Duodenal mucosa (tissue), 2 donors: ENCODE measurements around the gene PPM1A.

Experiments
- H3K27ac ChIP-seq: one replicate; pipeline ENCODE4 v1.7.0; 2013; ENCODE audit warnings: low read depth, low read length
- H3K27me3 ChIP-seq, 2 donors: one replicate each; pipeline ENCODE4 v1.7.0; 2013; ENCODE audit warnings: low read length in 2 of 2, control low read depth in 1 of 2; ENCODE audit not compliant: insufficient read depth in 2 of 2, control insufficient read depth in 1 of 2
- H3K36me3 ChIP-seq, 2 donors: one replicate each; pipeline ENCODE4 v1.7.0; 2013; ENCODE audit warnings: low read length in 2 of 2, control low read depth in 1 of 2; ENCODE audit not compliant: insufficient read depth in 2 of 2, control insufficient read depth in 1 of 2
- H3K4me1 ChIP-seq, 2 donors: one replicate each; pipeline ENCODE4 v1.7.0; 2013; ENCODE audit warnings: low read length in 2 of 2, control low read depth in 1 of 2; ENCODE audit not compliant: insufficient read depth in 2 of 2, control insufficient read depth in 1 of 2
- H3K4me3 ChIP-seq, 2 donors: one replicate each; pipeline ENCODE4 v1.7.0; 2013; ENCODE audit warnings: low read length in 2 of 2, low read depth in 1 of 2
- H3K9ac ChIP-seq, 2 donors: one replicate each; pipeline ENCODE4 v1.7.0; 2013; ENCODE audit warnings: low read length in 2 of 2, low read depth in 1 of 2
- H3K9me3 ChIP-seq, 2 donors: one replicate each; pipeline ENCODE4 v1.7.0; 2013; ENCODE audit warnings: low read length in 2 of 2, control low read depth in 1 of 2; ENCODE audit not compliant: control insufficient read depth in 1 of 2

PPM1A gene

DNA sequence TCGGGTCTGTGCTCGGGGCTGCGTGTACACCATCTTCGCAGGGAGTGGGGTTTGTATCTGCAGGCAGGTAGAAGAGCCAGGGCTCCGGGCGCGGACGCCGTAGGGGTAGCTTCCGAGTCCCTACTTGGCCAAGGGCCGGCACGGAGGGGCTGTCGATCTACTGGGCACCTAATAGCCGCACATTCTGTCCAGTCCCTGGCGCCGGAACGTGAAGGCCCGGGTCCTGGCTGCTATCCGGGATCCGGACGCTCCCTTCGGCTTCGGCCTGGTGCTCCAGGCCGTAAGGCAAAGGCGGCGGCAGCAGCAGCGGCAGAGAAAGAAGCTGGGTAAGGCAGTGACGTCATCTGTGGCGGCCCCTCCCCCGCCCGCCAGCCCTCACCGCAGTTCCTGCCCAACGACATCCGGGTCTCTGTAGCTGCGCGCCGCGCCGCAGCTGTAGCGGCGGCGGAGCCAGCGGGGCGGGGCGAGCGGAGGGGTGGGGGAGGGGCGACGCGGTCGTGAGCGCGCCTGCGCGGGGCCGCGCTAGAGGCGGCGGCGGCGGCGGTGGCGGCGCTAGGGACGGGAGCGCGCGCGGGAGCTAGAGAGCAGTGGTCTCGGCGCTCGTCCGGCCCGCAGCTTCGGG lies at the start of gene PPM1A:
Gene PPM1A (plus strand): TSS at position 525 of the 622 bp plus-strand sequence. CDS start 33,483 bp downstream, outside the sequence.
- Histone ChIP-seq H3K9ac (peak within 1 kb of the TSS; percentile 99 to 100), H3K36me3 (no peaks in the 10 kb centered on the region), H3K4me1 (peaks cover 33 to 37% of the 10 kb centered on the region in 2 donors), H3K27ac (peak within 1 kb of the TSS; percentile 100), H3K9me3 (no peaks in the 10 kb centered on the region), H3K4me3 (peak within 1 kb of the TSS; percentile 86 to 88), H3K27me3 (no peaks in the 10 kb centered on the region)

DNA sequence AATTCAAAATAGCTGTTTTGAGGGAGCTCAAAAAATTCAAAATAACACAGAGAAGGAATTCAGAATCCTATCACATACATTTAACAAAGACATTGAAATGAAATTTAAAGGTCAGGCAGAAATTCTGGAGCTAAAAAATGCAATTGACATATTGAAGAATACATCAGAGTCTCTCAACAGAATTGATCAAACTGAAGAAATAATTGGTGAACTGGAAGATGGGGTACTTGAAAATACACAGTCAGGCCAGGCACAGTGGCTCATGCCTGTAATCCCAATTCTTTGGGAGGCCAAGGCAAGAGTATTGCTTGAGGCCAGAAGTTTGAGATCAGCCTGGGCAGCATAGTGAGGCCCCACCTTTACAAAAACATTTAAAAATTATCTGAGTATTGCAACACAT lies 49.7 kb upstream of the PPM1A start:
- Histone ChIP-seq H3K9me3 (no peaks in the 10 kb centered on the region), H3K9ac (no peak overlapping the region), H3K4me1 (peaks cover 0 to 4% of the 10 kb centered on the region in 2 donors), H3K27ac (no peak overlapping the region), H3K4me3 (no peak overlapping the region), H3K36me3 (no peaks in the 10 kb centered on the region), H3K27me3 (no peaks in the 10 kb centered on the region)

DNA sequence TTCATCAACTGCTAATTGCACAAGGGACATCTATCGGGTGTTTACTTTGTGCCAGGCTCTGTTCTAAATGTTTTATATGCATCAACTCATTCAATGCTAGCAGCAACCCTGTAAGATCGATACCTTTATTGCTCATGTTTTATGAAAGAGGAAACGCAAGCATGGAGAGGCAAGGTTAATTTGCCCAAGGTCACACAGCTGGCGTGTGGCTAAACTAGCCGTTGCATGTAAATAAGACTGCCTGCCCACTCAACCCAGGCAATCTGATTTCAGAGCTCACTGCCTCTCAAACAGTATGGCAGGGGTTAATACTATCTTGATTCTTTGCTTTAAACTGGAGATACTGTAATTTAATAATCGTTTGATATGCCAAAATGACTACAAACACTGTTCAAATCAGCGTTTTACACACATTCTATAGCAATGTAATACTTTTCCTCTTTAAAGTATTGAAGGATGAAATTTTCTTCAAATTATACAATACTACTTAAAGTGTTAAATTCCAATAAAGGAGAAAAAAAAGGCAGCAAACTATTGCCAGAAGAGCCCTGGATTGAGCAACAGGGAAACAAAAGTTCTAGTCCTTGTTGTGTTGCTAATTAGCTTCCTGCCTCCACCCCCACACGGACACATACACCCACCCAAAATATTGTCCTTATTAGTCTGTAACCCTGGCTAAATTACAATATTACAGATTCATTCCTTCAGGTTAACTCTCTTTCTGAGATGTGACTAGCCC lies 44.7 kb upstream of the PPM1A start:
- no peaks in the 10 kb centered on the region for H3K27me3 ChIP-seq
- H3K4me3 ChIP-seq: no peak overlapping the region
- peaks cover 0 to 4% of the 10 kb centered on the region in 2 donors for H3K4me1 ChIP-seq
- no peaks in the 10 kb centered on the region for H3K36me3 ChIP-seq
- no peak overlapping the region for H3K27ac ChIP-seq
- no peaks in the 10 kb centered on the region for H3K9me3 ChIP-seq
- no peak overlapping the region for H3K9ac ChIP-seq

DNA sequence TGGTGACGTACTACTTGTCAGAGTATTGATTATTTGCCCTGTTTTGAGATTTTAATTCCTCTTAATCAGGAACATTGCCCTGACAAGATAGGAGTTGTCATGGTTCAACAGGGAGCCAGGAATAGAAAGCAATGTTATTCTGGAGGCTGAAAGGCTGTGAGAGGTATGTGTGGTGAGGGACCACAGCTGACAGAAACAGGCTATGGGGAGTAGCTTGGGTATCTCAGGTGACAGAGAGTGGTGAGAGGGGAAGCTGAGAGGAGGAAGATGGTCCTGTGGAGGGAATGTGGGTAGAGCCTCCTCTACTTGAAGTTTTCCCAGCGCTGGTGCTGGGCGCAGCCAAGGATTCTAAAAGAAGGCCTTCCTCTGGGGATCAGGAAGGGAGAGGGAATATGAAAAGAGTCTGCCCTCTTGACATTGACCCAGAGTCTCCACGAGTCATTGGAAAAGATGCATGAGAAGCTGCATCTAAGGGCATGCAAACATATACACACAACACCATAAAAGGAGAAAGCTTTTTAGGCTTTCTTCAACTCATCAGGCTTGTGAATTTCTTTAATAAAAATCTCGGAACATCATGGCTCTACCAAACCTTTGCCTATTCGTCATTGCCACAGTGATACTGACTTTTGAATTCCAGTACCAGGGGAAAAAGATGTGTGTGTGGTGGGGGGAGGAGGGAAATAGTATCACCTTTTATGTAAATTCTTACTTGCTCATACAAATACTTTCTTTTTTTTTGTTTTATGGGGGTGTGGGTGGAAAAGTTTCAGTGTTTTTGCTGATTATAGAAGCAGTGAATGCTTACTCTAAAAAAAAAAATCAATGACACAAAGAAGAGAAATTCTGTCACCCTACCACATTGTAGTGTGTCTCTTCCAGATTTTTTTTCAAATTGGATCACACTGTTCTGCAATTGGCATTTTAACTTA lies 43.9 kb upstream of the PPM1A start:
- Histone ChIP-seq H3K27ac (no peak overlapping the region), H3K4me1 (peaks cover 0 to 4% of the 10 kb centered on the region in 2 donors), H3K4me3 (no peak overlapping the region), H3K36me3 (no peaks in the 10 kb centered on the region), H3K27me3 (no peaks in the 10 kb centered on the region), H3K9ac (no peak overlapping the region), H3K9me3 (no peaks in the 10 kb centered on the region)

DNA sequence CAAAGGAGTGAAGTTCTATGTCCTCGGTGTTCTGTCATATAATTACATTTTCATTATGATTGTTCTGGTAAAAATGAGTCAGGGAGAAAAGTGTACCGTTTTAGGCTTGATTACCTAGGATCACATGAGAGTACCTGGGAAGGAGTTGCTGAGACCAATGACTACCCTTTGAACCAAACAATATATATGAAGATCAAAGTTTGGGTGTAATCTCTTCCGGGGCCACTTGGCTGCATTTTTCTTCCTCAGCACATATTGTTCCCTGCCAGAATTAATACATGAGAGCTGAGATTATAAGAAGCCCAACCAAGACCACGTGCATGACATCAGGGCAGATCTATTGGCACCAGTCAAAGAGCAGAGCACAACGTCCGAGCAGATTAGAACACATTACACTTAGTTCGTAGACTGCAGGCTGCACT lies 42.8 kb upstream of the PPM1A start:
- H3K27me3 ChIP-seq: no peaks in the 10 kb centered on the region
- H3K9me3 ChIP-seq: no peaks in the 10 kb centered on the region
- H3K36me3 ChIP-seq: no peaks in the 10 kb centered on the region
- no peak overlapping the region for H3K4me3 ChIP-seq
- peaks cover 0 to 4% of the 10 kb centered on the region in 2 donors for H3K4me1 ChIP-seq
- no peak overlapping the region for H3K27ac ChIP-seq
- H3K9ac ChIP-seq: no peak overlapping the region

DNA sequence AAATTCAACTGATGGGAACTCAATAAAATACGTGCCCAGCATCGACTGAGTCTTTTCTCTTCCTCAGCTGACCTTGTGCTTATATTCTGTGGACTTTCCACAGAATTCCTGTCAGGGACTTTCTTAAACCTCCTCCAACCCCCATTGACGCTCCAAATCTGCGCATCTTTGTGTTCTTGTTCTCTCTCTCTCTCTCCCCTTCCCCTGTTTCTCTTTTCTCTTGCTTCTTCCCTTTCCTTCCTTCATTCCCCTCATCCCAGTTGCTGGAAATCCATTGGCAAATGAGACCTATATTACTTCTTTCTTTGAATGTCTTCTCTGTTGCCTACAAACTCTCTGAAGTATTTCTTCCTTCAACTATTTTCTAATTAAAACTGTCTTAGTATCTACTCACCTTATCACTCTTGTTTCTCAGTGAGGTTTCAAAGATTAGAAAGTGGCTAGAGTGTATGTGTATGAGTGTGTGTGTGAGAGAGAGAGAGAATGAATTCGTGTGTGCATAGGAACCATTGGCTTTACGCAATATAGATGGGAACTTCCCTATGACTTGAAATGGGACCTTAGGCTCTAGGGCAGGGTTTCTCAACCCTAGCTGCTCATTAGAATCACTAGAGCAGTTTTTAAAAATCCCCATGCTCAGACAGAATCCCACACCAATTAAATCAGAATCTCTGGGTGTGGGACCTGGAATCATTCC lies 42.0 kb upstream of the PPM1A start:
- H3K36me3 ChIP-seq: no peaks in the 10 kb centered on the region
- no peak overlapping the region for H3K9ac ChIP-seq
- no peaks in the 10 kb centered on the region for H3K9me3 ChIP-seq
- H3K27ac ChIP-seq: no peak overlapping the region
- H3K27me3 ChIP-seq: no peaks in the 10 kb centered on the region
- H3K4me3 ChIP-seq: no peak overlapping the region
- peaks cover 0 to 4% of the 10 kb centered on the region in 2 donors for H3K4me1 ChIP-seq

GRCh38 chr14:60210703-60211102 lies 38.3 kb upstream of the PPM1A start:
- Histone ChIP-seq H3K9ac (no peak overlapping the region), H3K9me3 (no peaks in the 10 kb centered on the region)

GRCh38 chr14:60211153-60211552 lies 37.9 kb upstream of the PPM1A start:
- peaks cover 12 to 24% of the 10 kb centered on the region in 2 donors for H3K4me1 ChIP-seq
- H3K27ac ChIP-seq: no peak overlapping the region
- H3K4me3 ChIP-seq: no peak overlapping the region
- no peak overlapping the region for H3K9ac ChIP-seq
- no peaks in the 10 kb centered on the region for H3K27me3 ChIP-seq
- no peaks in the 10 kb centered on the region for H3K36me3 ChIP-seq
- H3K9me3 ChIP-seq: no peaks in the 10 kb centered on the region

More at GRCh38 chr14:60210703-60211102, 38.3 kb upstream of the PPM1A start:
- Histone ChIP-seq H3K4me3 (no peak overlapping the region), H3K27ac (no peak overlapping the region), H3K4me1 (peaks cover 12 to 24% of the 10 kb centered on the region in 2 donors), H3K36me3 (no peaks in the 10 kb centered on the region), H3K27me3 (no peaks in the 10 kb centered on the region)

- H3K4me3 ChIP-seq: no peak overlapping the region
- H3K27me3 ChIP-seq: no peaks in the 10 kb centered on the region
- no peak overlapping the region for H3K27ac ChIP-seq
- no peaks in the 10 kb centered on the region for H3K9me3 ChIP-seq
- H3K36me3 ChIP-seq: no peaks in the 10 kb centered on the region
- no peak overlapping the region for H3K9ac ChIP-seq
- peaks cover 12 to 24% of the 10 kb centered on the region in 2 donors for H3K4me1 ChIP-seq
Measured at GRCh38 chr14:60212503-60213371, 36.3 kb upstream of the PPM1A start.
